ENCODE data around the gene SNAPC4. TPM values are rescaled to one million over a fixed set of nuclear protein-coding genes. Genes with fewer than 3 reads are reported as not detected.

The SNAPC4 gene
- total RNA-seq, 1 donor: 11.7 TPM

GRCh38 chr9:136371533-136371880 is 28.5 kb downstream of the SNAPC4 start:
- no peak for DNase-seq (ENCODE audit: low read depth)
- TF ChIP-seq CTCF (IDR thresholded peaks at IDR 0.05; ENCODE audit: insufficient read depth, low read depth, low read length): no peak
- no peak overlapping the region for H3K4me3 ChIP-seq (ENCODE audit: low read depth, low read length)

DNA sequence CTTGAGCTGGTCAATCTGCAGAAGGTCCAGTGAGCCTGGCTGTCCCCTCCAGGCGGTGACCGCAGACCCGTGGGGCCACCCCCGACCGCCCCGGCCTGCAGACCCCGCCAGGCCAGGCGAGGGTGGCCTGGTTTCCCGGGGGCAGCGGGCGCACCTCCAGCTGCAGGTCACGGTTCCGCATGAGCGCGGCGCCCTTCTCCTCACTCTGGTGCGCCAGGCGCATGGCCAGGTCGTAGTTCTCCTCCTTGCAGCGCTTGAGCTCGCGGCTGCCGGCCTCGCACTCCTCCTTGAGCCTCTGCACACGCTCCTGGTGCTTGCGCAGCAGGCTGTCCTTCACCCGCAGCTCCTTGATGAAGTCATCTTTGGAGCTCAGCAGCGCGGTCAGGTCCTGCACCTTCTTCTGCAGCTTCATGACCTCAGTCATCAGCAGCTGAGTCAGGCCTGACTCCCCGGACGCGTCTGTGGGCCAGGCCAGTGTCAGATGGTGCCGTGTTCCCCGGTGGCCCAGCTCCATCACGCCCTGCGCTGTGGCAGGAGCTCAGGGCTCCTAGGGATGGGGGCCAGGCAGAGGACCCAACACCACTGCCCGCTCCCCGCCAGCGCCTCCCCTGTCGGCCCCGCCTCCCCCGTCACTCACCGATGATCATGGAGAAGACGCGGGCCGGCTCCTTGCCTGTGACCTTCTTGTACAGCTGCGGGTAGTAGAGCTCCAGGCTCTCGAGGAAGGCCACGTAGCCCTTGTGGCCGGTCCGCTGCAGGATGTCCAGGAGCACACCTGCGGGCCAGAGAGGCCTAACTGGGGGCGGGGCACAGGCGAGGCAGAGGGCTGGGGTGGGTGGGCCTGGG is 29.1 kb downstream of the SNAPC4 start:
- H3K4me3 ChIP-seq (ENCODE audit: low read depth, low read length): no peak overlapping the region
- no peak for TF ChIP-seq CTCF (IDR thresholded peaks at IDR 0.05; ENCODE audit: insufficient read depth, low read depth, low read length)
- no peak for DNase-seq (ENCODE audit: low read depth)

GRCh38 chr9:136370037-136370436 is 29.9 kb downstream of the SNAPC4 start:
- no peak for TF ChIP-seq CTCF (IDR thresholded peaks at IDR 0.05; ENCODE audit: insufficient read depth, low read depth, low read length)
- no peak overlapping the region for H3K4me3 ChIP-seq (ENCODE audit: low read depth, low read length)
- DNase-seq (ENCODE audit: low read depth): no peak

DNA sequence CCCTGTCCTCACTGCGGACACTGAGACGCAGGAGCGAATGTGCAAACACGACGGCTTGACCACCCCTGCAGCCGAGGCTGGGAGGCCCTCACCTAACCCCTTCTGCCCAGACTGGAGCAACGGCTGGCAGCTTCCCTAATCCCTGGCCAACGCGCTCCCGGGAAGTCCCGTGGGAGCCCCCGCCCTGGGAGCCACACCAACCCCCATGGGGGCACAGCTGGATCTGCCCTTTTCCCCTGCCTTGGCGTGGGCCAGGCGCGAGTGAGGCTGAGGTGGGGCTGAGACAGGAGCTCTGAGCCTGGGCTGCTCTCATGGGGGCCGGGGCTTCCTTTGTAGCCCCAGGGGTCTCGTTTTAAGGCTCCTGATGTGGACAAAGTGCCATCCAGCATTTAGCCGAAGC is 31.8 kb downstream of the SNAPC4 start:
- no peak overlapping the region for H3K4me3 ChIP-seq (ENCODE audit: low read depth, low read length)
- no peak for DNase-seq (ENCODE audit: low read depth)
- TF ChIP-seq CTCF (IDR thresholded peaks at IDR 0.05; ENCODE audit: insufficient read depth, low read depth, low read length): no peak

DNA sequence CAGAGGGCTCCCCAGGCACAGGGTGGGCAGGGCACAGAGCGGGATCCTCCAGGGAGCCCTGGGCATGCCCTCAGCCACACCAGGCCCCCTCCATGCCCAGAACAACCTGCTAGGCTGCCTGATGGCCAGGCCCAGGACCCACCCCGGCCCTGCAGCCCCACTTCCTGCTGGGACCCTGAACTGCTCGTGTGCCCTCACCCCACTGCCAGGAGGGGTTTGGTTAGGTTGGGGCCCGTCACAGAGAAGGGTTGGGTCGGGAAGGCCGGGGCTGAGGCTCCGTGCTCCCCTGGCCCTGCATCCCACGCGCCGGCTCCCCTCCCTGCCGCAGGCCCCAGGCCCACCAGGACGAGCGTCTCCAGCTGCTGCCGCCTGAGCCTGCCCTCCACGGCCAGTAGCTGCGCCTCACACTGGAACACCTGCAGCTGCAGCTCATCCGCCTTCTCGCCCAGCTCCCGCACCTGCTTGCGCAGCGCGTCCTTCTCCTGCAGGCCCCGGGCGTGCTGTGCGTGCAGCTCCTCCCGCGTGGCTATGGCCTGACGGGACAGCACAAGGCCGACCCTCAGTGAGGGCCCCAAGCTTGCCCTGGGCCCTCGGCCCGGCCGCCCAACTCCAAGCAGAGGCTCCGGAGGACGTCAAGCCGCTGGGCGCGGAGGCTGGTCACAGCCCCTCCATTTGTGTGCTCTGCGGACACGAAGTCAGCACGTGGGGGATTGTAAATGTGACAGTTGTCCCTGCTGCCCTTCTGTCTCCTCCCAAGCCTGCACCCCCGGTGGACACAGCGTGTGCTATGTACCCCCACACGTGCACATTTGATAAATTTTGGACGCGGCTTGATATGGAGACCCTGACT is 32.4 kb downstream of the SNAPC4 start:
- no peak for TF ChIP-seq CTCF (IDR thresholded peaks at IDR 0.05; ENCODE audit: insufficient read depth, low read depth, low read length)
- DNase-seq (ENCODE audit: low read depth): no peak
- no peak overlapping the region for H3K4me3 ChIP-seq (ENCODE audit: low read depth, low read length)

DNA sequence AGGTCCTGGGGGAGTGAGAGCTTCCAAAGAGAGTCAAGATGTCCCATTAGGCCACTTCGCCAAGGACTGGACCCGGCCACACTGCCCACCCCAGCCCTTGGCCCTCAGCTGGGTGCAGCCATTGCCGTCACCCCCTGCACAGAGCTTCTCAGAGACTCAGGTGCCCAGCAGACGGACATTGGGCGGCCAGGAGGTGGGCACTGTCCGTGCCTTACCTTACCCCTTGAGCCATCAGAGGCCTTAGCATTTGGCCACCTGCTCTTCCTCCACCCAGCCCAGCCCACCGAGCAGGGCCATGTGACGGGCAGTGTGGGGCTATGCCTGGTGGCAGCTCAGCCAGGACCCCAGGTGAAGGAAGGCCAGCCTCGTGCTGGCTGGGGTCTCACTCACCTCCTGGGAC is 33.1 kb downstream of the SNAPC4 start:
- no peak overlapping the region for H3K4me3 ChIP-seq (ENCODE audit: low read depth, low read length)
- TF ChIP-seq CTCF (IDR thresholded peaks at IDR 0.05; ENCODE audit: insufficient read depth, low read depth, low read length): no peak
- DNase-seq (ENCODE audit: low read depth): no peak

All from fibroblast of villous mesenchyme (primary cell).